Transverse colon (tissue), 4 donors: ENCODE measurements around the gene NECTIN4. TPM values are rescaled to one million over a fixed set of nuclear protein-coding genes. Genes with fewer than 3 reads are reported as not detected.

Experiments
- DNase-seq: peaks from one replicate; pipeline ENCODE4 v3.0.0-alpha.2; 2019
- H3K27ac ChIP-seq, 4 donors: fragments of 200-600 bp; sonication (generic); 2 replicates each; pipeline ENCODE4 v1.5.1; 2016 to 2018; ENCODE audit warnings: inconsistent platforms in 4 of 4
- H3K27me3 ChIP-seq: fragments of 200-600 bp; sonication (generic); 2 replicates; pipeline ENCODE4 v1.5.1; 2017; ENCODE audit warnings: inconsistent platforms
- H3K36me3 ChIP-seq, 4 donors: fragments of 200-600 bp; sonication (generic); 2 replicates each; pipeline ENCODE4 v1.5.1; 2017 to 2019; ENCODE audit warnings: inconsistent platforms in 4 of 4
- H3K4me1 ChIP-seq, 4 donors: fragments of 200-600 bp; sonication (generic); 2 replicates each; pipeline ENCODE4 v1.5.1; 2017 to 2020; ENCODE audit warnings: inconsistent platforms in 4 of 4
- H3K4me3 ChIP-seq, 4 donors: fragments of 200-600 bp; sonication (generic); 1 replicate in 1 of 4; 2 replicates in 3 of 4; pipeline versions ENCODE4 v1.5.1 to v1.6.1; 2017 to 2019; ENCODE audit warnings: inconsistent platforms in 4 of 4
- H3K9me3 ChIP-seq, 2 donors: fragments of 200-600 bp; sonication (generic); 2 replicates each; pipeline ENCODE4 v1.5.1; 2017 to 2019; ENCODE audit warnings: inconsistent platforms in 2 of 2
- CTCF ChIP-seq, 5 experiments: fragments of 200-600 bp in 3 of 5; fragments of 450-650 bp in 2 of 5; sonication (generic) in 3 of 5; IDR thresholded peaks; 1 replicate in 2 of 5; 2 replicates in 3 of 5; pipeline ENCODE4 v1.5.1; 2016 to 2017; ENCODE audit warnings: antibody characterized with exemption in 5 of 5, inconsistent platforms in 3 of 5, mild to moderate bottlenecking in 2 of 5, moderate library complexity in 1 of 5
- EP300 ChIP-seq: sonication (generic); formaldehyde crosslinking; IDR thresholded peaks from one replicate; pipeline ENCODE4 v1.6.1; 2017; ENCODE audit warnings: antibody characterized with exemption, low read depth
- POLR2A ChIP-seq: fragments of 450-650 bp; IDR thresholded peaks from one replicate; pipeline ENCODE4 v1.6.1; 2016; ENCODE audit warnings: antibody characterized with exemption, mild to moderate bottlenecking, moderate library complexity
- POLR2AphosphoS5 ChIP-seq, 3 donors: sonication (generic); formaldehyde crosslinking; IDR thresholded peaks; one replicate each; pipeline ENCODE4 v1.6.1; 2016; ENCODE audit warnings: antibody characterized with exemption in 3 of 3
- WGBS, 2 donors: methylation state at CpG; one replicate each; pipeline ENCODE4 v1.1.5; 2018; ENCODE audit warnings: low coverage in 1 of 2; 5-methylcytosine and 5-hydroxymethylcytosine counted together
- in situ Hi-C, 4 donors: fragments of 200-750 bp; cut with MboI; loops; one replicate each; pipeline versions ENCODE4 v1.15.0 to v1.15.1; 2017; ENCODE audit warnings: low sequenced_read_pairs in 3 of 4, low pct_ligation_motif_present in 1 of 4, low pct_unique_long_range_greater_than_20kb in 1 of 4
- intact Hi-C: fragments of 100-400 bp; cut with DNase I; formaldehyde crosslinking; loops from one replicate; pipeline ENCODE4 v1.15.1; 2023; ENCODE audit warnings: low total_unique reads
- total RNA-seq, 4 donors: library from RNA; depleted of rRNA; stranded (reverse); fragments of >200 nt; gene quantifications; one replicate each; pipeline ENCODE4 v1.1.0, GENCODE V29; 2016

The NECTIN4 gene
- total RNA-seq, 4 donors from 2014 or later: 0.37 to 4.0 (median 0.82) TPM; not detected in 1

DNA sequence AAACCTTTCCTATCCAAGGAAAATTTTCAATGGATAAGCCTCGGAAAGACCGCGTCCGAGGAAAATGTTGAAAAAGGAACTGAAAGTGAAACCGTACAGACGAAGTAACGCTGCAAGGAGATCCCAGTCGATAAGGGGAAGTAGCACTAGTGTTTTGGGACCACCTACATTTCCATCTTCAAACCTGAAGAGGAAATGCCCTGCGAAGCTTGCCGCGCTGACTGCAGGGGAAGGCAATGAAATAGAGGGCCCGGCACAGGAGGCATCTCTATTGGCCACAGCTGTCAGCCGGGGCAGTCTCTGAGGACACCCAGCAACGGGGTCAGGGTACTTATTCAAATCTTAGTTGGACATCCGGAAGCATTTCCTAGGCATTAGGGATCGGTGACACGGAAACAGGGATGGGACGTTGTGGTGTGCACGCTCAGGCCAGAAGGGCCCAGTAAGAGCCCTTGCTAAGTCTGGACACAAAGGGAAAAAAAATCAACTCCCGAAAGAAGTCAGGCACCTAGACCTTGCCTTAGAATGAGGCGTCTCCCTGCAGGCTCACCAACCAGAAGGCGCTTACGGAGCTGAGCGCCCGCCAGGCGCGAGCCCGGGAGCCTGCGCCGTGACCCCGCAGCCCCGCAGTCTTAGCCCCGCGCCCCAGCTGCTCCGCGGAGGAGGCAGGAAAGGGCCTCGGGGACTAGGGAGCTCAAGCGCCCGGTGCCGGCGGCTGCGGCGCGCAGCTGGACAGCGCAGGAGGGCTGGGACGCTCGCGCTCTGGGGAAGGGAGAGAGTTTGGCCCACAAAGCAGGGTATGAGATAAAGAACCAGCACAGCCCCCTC is 44.2 kb downstream of the NECTIN4 start:
- WGBS, 2 donors: 0 to 1% methylated on average over 12 to 37 of the region's 48 CpGs
- in situ Hi-C loops (no loop called here), intact Hi-C loops (no loop called here)
- no peaks in the 10 kb centered on the region for H3K9me3 ChIP-seq
- H3K4me1 ChIP-seq: peaks cover 5 to 20% (median 15%) of the 10 kb centered on the region in 4 donors
- H3K27ac ChIP-seq: peak overlapping the region; percentile 97 to 100 (median 98)
- peak overlapping the region; percentile 72 to 99 (median 90) for H3K4me3 ChIP-seq
- DNase-seq: peak; percentile 82
- H3K36me3 ChIP-seq: peaks cover 0 to 21% (median 2%) of the 10 kb centered on the region in 4 donors
- TF ChIP-seq CTCF (IDR thresholded peaks at IDR 0.05): no peak
- peak; percentile 66 to 84 (median 83) for TF ChIP-seq POLR2AphosphoS5 (IDR thresholded peaks at IDR 0.05)
- TF ChIP-seq POLR2A: peak; percentile 50
- no peak for TF ChIP-seq EP300
- no peaks in the 10 kb centered on the region for H3K27me3 ChIP-seq

- in situ Hi-C loops: no loop called here
- Histone ChIP-seq H3K9me3 (no peaks in the 10 kb centered on the region), H3K36me3 (peaks cover 0 to 27% (median 5%) of the 10 kb centered on the region in 4 donors), H3K4me1 (peaks cover 5 to 26% (median 20%) of the 10 kb centered on the region in 4 donors), H3K27me3 (no peaks in the 10 kb centered on the region), H3K27ac (peak overlapping the region; percentile 97 to 100 (median 98)), H3K4me3 (peak overlapping the region; percentile 72 to 99 (median 90))
- no peak for TF ChIP-seq POLR2AphosphoS5 (IDR thresholded peaks at IDR 0.05)
- no peak for TF ChIP-seq EP300
- TF ChIP-seq CTCF (IDR thresholded peaks at IDR 0.05): no peak
- no peak for TF ChIP-seq POLR2A
- intact Hi-C loops: no loop called here
- DNase-seq: no peak
Measured at GRCh38 chr1:161044535-161044907, 44.8 kb downstream of the NECTIN4 start.

- TF ChIP-seq CTCF (IDR thresholded peaks at IDR 0.05): no peak
- no peak for TF ChIP-seq POLR2AphosphoS5 (IDR thresholded peaks at IDR 0.05)
- TF ChIP-seq POLR2A: no peak
- no peak for TF ChIP-seq EP300
- Histone ChIP-seq H3K4me1 (peaks cover 5 to 34% (median 29%) of the 10 kb centered on the region in 4 donors), H3K36me3 (peaks cover 0 to 27% (median 6%) of the 10 kb centered on the region in 4 donors), H3K27ac (peak overlapping the region; percentile 84 to 92 (median 86)), H3K4me3 (no peak overlapping the region), H3K27me3 (no peaks in the 10 kb centered on the region), H3K9me3 (no peaks in the 10 kb centered on the region)
- 67% methylated on average over 5 of the region's 5 CpGs; no CpG with 5 or more reads in 1 of the 2 donors for WGBS, 2 donors
- no peak for DNase-seq
- intact Hi-C loops: no loop called here
- in situ Hi-C loops: no loop called here
Measured at GRCh38 chr1:161039546-161039945, 49.8 kb downstream of the NECTIN4 start.

DNA sequence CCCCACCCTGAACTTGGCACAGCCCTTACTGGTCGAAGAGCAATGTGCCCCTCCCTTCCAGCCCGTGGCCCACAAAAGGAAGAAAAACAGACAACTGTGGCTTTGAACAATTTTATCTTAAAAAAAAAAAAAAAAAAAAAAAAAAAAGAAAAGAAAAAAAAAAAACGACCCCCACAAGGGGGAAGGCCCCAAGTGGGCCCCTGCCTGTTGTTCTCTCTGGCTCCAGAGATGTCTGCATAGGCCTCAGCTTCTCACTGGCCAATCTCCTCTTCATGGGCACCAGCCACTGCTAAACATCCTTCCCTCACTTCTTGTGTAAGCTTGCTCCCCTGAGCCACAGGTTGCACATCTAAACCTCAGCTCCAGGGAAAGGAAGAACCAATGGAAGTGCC is 50.2 kb downstream of the NECTIN4 start:
- intact Hi-C loops: no loop called here
- Histone ChIP-seq H3K27me3 (no peaks in the 10 kb centered on the region), H3K9me3 (no peaks in the 10 kb centered on the region), H3K4me1 (peaks cover 3 to 30% (median 25%) of the 10 kb centered on the region in 4 donors), H3K4me3 (peak overlapping the region in 3 of 4 donors; percentile 44 to 74 (median 53)), H3K27ac (peak overlapping the region; percentile 84 to 92 (median 86)), H3K36me3 (peaks cover 0 to 27% (median 6%) of the 10 kb centered on the region in 4 donors)
- 0% methylated on average over 3 of the region's 3 CpGs; no CpG with 5 or more reads in 1 of the 2 donors for WGBS, 2 donors
- in situ Hi-C loops: no loop called here
- TF ChIP-seq POLR2AphosphoS5 (IDR thresholded peaks at IDR 0.05): no peak
- no peak for TF ChIP-seq EP300
- peak in 1 of 5 experiments; percentile 17 for TF ChIP-seq CTCF (IDR thresholded peaks at IDR 0.05)
- no peak for TF ChIP-seq POLR2A
- DNase-seq: no peak
